CD4-positive, CD25-positive, alpha-beta regulatory T cell (primary cell): ENCODE results near the gene ATG4A. TPM values are rescaled to one million over a fixed set of nuclear protein-coding genes. Genes with fewer than 3 reads are reported as not detected.
A peak's percentile ranks its signal among the peaks of the same experiment; 100 is the strongest.

Experiments
- ATAC-seq, 2 donors: fragments of 150-1000 bp; cut with Tn5 transposase; one replicate each; pipeline ENCODE4 v1.10.0; 2021; ENCODE audit warnings: low read depth in 2 of 2, moderate number of reproducible peaks in 2 of 2, moderate library complexity in 1 of 2
- DNase-seq, 3 donors: peaks; one replicate each; pipeline versions ENCODE4 v3.0.0 to v3.0.0-alpha.2; 2012 to 2022; ENCODE audit warnings: mixed read lengths in 1 of 3
- H3K27ac ChIP-seq: one replicate; pipeline ENCODE4 v1.7.0; 2013; ENCODE audit warnings: mild to moderate bottlenecking, low read length; ENCODE audit not compliant: insufficient read depth, poor library complexity, severe bottlenecking
- H3K27me3 ChIP-seq: one replicate; pipeline ENCODE4 v1.7.0; 2013; ENCODE audit warnings: low read length; ENCODE audit not compliant: control insufficient read depth, insufficient read depth
- H3K36me3 ChIP-seq: one replicate; pipeline ENCODE4 v1.7.0; 2013; ENCODE audit warnings: mild to moderate bottlenecking, low read length, moderate library complexity; ENCODE audit not compliant: control insufficient read depth, insufficient read depth
- H3K4me1 ChIP-seq: 2 replicates; pipeline ENCODE4 v1.7.0; 2013; ENCODE audit warnings: mild to moderate bottlenecking, low read length; ENCODE audit not compliant: insufficient read depth, control insufficient read depth, poor library complexity, severe bottlenecking
- H3K4me3 ChIP-seq: one replicate; pipeline ENCODE4 v1.7.0; 2013; ENCODE audit warnings: low read depth, mild to moderate bottlenecking, low read length, moderate library complexity
- H3K9me3 ChIP-seq, 2 experiments: 1 replicate in 1 of 2; 2 replicates in 1 of 2; pipeline ENCODE4 v1.7.0; 2013; ENCODE audit warnings: low read length in 2 of 2, mild to moderate bottlenecking in 1 of 2, moderate library complexity in 1 of 2; ENCODE audit not compliant: control insufficient read depth in 2 of 2
- H3K27ac Mint-ChIP-seq, 3 donors: one replicate each; pipeline ENCODE4 v1.8.0; 2020 to 2022; ENCODE audit warnings: mild to moderate bottlenecking in 3 of 3, mixed read lengths in 3 of 3, moderate library complexity in 2 of 3
- H3K27me3 Mint-ChIP-seq: one replicate; pipeline ENCODE4 v1.8.0; 2022; ENCODE audit warnings: mild to moderate bottlenecking, mixed read lengths
- H3K36me3 Mint-ChIP-seq: one replicate; pipeline ENCODE4 v1.8.0; 2020; ENCODE audit warnings: mixed read lengths
- H3K4me1 Mint-ChIP-seq, 4 donors: one replicate each; pipeline ENCODE4 v1.8.0; 2020 to 2022; ENCODE audit warnings: mixed read lengths in 4 of 4, mild to moderate bottlenecking in 1 of 4
- H3K4me3 Mint-ChIP-seq, 4 donors: one replicate each; pipeline ENCODE4 v1.8.0; 2020 to 2022; ENCODE audit warnings: mild to moderate bottlenecking in 4 of 4, mixed read lengths in 4 of 4, moderate library complexity in 3 of 4
- H3K9me3 Mint-ChIP-seq, 7 donors: one replicate each; pipeline ENCODE4 v1.8.0; 2020 to 2022; ENCODE audit warnings: mixed read lengths in 7 of 7, mild to moderate bottlenecking in 3 of 7, moderate library complexity in 2 of 7
- polyA plus RNA-seq, 4 donors: library from polyadenylated mRNA; unstranded; fragments of 300-500 nt; fragmentation: Illumina TruSeq; gene quantifications; one replicate each; pipeline ENCODE4 v1.2.3, GENCODE V29; 2021
- total RNA-seq: library from RNA; stranded (reverse); gene quantifications from one replicate; pipeline ENCODE4 v1.2.3, GENCODE V29; 2022

ATG4A gene
- total and polyA plus RNA-seq, 5 donors from 2014 or later: 10.4 to 21.8 (median 17.8) TPM

DNA sequence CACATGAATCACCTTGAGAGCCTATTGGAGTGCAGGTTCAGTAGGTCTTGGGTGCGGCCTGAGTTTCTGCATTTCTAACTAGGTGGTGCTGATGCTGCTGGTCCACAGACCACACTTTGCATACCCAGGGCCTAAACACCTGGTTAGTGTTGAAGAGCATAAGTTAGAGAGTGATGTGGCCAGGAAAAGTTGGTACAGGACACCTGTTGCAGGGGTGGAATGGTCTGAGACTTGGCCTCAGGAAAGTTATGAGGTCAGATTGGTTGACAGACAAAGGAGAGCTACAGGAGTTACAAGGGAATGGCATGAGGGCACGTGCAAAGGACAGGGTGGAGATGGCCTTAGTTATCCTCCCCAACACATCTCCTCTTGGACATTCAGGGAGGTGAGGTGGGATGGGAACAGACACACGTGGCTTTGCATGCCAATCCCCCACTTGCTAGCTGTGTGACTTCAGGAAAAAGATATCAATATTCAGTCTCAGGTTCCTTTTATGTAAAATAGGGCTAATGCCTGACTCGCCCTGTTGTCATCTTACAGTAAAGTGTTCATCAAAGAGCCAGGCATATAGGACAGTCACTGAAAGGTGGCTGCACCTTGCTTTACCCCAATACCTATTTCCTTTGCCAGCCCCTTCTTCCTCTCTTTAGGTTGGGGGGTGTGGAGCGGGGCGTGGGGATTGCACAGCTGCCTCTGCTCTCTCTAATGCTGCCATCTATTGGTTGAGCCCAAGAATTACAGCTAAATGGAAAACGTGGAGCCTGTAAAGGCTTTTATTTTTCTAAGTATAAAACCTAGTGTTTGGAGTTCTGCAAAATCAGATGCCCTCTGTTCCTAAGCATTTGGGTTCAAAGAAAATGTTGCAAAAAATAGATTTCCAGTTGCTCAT is 47.5 kb downstream of the ATG4A start:
- no peaks in the 10 kb centered on the region for H3K27me3 ChIP-seq
- Mint-ChIP-seq H3K4me1 (no peaks in the 10 kb centered on the region), H3K27ac (no peak overlapping the region), H3K4me3 (no peak overlapping the region), H3K27me3 (no peaks in the 10 kb centered on the region), H3K36me3 (peaks cover 11% of the 10 kb centered on the region), H3K9me3 (peaks cover 0 to 2% (median 0%) of the 10 kb centered on the region in 7 donors)
- H3K4me1 ChIP-seq: no peaks in the 10 kb centered on the region
- H3K27ac ChIP-seq: no peak overlapping the region
- H3K4me3 ChIP-seq: no peak overlapping the region
- H3K36me3 ChIP-seq: peaks cover 31% of the 10 kb centered on the region
- DNase-seq (peak in 1 of 3 donors; percentile 19), ATAC-seq (no peak)
- no peaks in the 10 kb centered on the region for H3K9me3 ChIP-seq

DNA sequence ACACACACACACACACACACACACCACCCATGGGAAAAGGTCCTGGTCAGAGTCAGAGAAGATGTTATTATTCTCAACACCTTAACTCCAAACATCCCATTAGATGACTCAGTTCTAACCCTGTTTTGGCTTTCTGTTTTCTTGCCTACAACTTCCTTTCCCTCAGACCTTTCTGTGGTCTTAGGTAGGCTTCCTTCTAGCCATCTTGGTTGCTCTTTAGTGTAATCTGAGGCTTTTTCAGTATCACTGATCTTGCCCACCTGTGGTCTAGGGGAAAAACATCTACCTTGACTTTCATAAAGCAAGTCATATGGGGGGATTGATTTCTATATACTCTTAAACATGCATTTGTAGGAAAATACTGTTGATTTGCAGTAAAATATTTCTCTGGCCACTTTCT is 56.9 kb downstream of the ATG4A start:
- Histone ChIP-seq H3K36me3 (peaks cover 5% of the 10 kb centered on the region), H3K27ac (no peak overlapping the region), H3K9me3 (no peaks in the 10 kb centered on the region), H3K4me1 (no peaks in the 10 kb centered on the region), H3K4me3 (no peak overlapping the region), H3K27me3 (no peaks in the 10 kb centered on the region)
- H3K27ac Mint-ChIP-seq: peak overlapping the region in 1 of 3 donors; percentile 1
- DNase-seq (peak in 1 of 3 donors; percentile 17), ATAC-seq (no peak)
- no peaks in the 10 kb centered on the region for H3K9me3 Mint-ChIP-seq
- H3K36me3 Mint-ChIP-seq: peaks cover 7% of the 10 kb centered on the region
- H3K4me1 Mint-ChIP-seq: no peaks in the 10 kb centered on the region
- H3K27me3 Mint-ChIP-seq: no peaks in the 10 kb centered on the region
- no peak overlapping the region for H3K4me3 Mint-ChIP-seq

DNA sequence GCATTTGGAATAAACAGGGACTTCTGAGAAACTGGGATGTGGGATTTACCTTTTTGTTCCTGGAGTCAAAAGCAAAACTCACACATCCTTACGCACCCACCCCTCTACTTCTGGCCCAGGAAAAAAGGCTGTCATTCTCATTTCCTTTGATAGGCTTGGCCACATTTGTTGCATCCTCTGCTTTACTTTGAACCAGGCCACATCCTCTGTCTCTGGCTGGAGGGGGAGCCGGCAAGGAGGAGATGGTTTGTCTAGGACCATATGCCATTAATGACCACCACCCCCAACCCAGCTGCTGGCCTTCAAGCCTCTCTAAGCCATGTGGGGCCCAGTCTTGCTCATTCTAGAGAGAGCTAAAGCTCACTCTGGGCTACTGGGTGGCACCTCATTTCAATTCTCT is 64.5 kb downstream of the ATG4A start:
- Histone ChIP-seq H3K4me1 (no peaks in the 10 kb centered on the region), H3K9me3 (no peaks in the 10 kb centered on the region), H3K4me3 (no peak overlapping the region), H3K36me3 (peaks cover 5% of the 10 kb centered on the region), H3K27ac (no peak overlapping the region), H3K27me3 (no peaks in the 10 kb centered on the region)
- no peak overlapping the region for H3K4me3 Mint-ChIP-seq
- H3K27me3 Mint-ChIP-seq: no peaks in the 10 kb centered on the region
- H3K36me3 Mint-ChIP-seq: peaks cover 5% of the 10 kb centered on the region
- DNase-seq (no peak), ATAC-seq (no peak)
- no peak overlapping the region for H3K27ac Mint-ChIP-seq
- H3K9me3 Mint-ChIP-seq: peaks cover 0 to 2% (median 0%) of the 10 kb centered on the region in 7 donors
- H3K4me1 Mint-ChIP-seq: no peaks in the 10 kb centered on the region

DNA sequence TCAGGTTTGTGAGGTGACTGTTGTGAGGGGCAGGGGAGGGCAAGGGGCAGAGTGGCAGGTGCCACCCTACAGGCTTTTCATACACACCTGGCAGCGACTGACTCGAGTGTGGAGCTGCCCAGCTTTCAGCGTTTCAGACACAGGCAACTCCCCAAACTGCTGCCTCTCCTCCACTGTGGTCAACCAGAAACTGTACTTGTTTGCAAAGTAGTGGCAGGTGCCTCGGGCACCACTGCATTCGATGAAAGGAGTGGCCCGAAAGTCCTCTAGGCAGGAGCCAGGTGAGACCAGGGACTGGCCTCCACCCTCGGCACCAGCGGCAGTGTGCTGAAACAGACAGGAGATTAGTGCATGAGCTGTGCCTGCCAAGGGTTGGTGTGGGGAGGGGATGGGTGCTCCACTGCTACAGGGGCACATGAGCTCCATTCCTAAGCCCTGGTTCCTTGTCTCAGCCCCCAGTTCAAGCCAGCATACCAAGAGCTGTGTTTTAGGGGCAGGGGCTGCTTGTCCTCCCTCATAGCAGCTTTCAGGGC is 65.4 kb downstream of the ATG4A start:
- no peaks in the 10 kb centered on the region for H3K4me1 Mint-ChIP-seq
- Histone ChIP-seq H3K36me3 (peaks cover 5% of the 10 kb centered on the region), H3K9me3 (no peaks in the 10 kb centered on the region), H3K27me3 (no peaks in the 10 kb centered on the region), H3K4me1 (no peaks in the 10 kb centered on the region), H3K27ac (no peak overlapping the region), H3K4me3 (no peak overlapping the region)
- H3K9me3 Mint-ChIP-seq: peaks cover 0 to 2% (median 0%) of the 10 kb centered on the region in 7 donors
- no peak for DNase-seq
- H3K36me3 Mint-ChIP-seq: peaks cover 5% of the 10 kb centered on the region
- no peak for ATAC-seq
- H3K27ac Mint-ChIP-seq: peak overlapping the region in 1 of 3 donors; percentile 92
- H3K4me3 Mint-ChIP-seq: no peak overlapping the region
- no peaks in the 10 kb centered on the region for H3K27me3 Mint-ChIP-seq

DNA sequence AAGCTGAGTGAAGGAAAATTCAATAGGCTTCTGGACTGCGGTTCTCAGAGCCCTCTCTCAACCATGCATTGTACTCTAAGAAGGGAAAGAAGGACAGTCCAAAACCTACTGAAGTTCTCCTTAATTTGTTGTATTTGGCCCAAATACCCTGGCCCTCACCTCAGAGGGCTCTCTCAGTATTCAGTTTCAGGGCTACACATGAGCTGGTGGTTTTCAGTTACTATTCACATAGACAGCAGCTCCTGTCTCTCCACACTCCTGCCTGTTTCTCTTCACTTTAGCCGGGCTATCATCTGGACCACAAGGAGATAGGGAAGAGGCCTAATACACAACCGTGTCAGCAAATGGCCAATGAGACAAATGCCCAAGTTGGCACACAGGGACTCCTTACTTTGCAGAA is 66.0 kb downstream of the ATG4A start:
- ATAC-seq (no peak), DNase-seq (no peak)
- Histone ChIP-seq H3K27ac (no peak overlapping the region), H3K4me1 (no peaks in the 10 kb centered on the region), H3K36me3 (peaks cover 5% of the 10 kb centered on the region), H3K4me3 (no peak overlapping the region), H3K9me3 (no peaks in the 10 kb centered on the region), H3K27me3 (no peaks in the 10 kb centered on the region)
- H3K9me3 Mint-ChIP-seq: peaks cover 0 to 2% (median 0%) of the 10 kb centered on the region in 7 donors
- H3K27me3 Mint-ChIP-seq: no peaks in the 10 kb centered on the region
- no peaks in the 10 kb centered on the region for H3K4me1 Mint-ChIP-seq
- no peak overlapping the region for H3K4me3 Mint-ChIP-seq
- H3K36me3 Mint-ChIP-seq: peaks cover 5% of the 10 kb centered on the region
- H3K27ac Mint-ChIP-seq: no peak overlapping the region

DNA sequence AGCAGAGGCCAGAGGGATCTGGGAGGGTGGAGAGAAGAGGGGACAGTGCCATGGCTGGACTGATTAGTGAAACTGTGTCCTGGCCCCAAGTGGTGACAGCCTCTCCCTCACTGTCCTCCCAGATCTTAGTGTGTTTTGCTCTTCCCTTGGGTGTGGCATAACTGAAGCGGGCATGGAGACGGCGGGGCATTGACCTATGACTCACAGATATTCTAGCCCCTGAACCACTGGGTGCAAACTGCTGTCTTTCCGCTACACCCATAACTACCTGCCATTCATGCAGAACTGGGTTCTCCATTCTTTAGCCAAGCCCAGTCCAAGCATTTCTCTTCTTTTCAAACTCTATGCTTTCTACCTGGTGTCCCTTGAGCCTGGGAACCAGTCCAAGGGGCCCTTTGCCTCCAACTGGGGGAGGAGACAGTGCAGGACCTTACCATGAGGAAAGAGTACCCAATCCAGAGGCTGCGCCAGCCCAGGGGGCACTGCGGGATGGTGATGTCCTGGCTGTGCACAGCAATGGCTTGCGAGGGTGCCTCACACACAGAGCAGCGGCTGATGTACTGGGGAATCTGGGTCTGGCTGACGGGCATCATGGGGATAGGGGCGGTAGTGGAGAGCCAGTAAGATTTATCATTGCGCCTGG is 67.6 kb downstream of the ATG4A start:
- H3K27ac Mint-ChIP-seq: no peak overlapping the region
- H3K36me3 ChIP-seq: no peaks in the 10 kb centered on the region
- H3K4me1 Mint-ChIP-seq: no peaks in the 10 kb centered on the region
- H3K27me3 ChIP-seq: no peaks in the 10 kb centered on the region
- no peak overlapping the region for H3K4me3 Mint-ChIP-seq
- no peak overlapping the region for H3K4me3 ChIP-seq
- H3K4me1 ChIP-seq: no peaks in the 10 kb centered on the region
- H3K9me3 Mint-ChIP-seq: peaks cover 0 to 2% (median 0%) of the 10 kb centered on the region in 7 donors
- DNase-seq (no peak), ATAC-seq (no peak)
- peaks cover 5% of the 10 kb centered on the region for H3K36me3 Mint-ChIP-seq
- H3K27me3 Mint-ChIP-seq: no peaks in the 10 kb centered on the region
- H3K27ac ChIP-seq: no peak overlapping the region
- H3K9me3 ChIP-seq: no peaks in the 10 kb centered on the region

DNA sequence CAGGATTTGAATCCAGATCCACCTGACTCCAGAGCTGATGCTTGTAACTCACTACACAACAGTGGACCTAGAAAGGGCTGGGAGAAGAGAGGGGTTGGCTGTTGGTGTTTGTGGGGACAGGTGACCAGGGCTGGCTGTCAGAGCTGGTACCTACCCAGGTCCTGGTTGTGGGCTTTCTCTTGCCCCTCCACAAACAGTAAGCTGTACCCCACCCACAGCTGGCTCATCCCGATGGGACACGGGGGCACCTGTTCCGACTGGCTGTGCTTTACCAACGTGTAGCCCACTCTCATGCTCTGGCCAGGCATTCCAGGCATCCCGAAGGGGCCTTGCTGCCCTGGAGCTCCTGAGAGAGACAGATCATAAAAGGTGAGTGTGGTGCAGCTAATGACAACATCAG is 68.7 kb downstream of the ATG4A start:
- Mint-ChIP-seq H3K9me3 (peaks cover 0 to 2% (median 0%) of the 10 kb centered on the region in 7 donors), H3K27me3 (no peaks in the 10 kb centered on the region), H3K4me3 (no peak overlapping the region), H3K36me3 (peaks cover 5% of the 10 kb centered on the region), H3K27ac (no peak overlapping the region), H3K4me1 (no peaks in the 10 kb centered on the region)
- no peak for ATAC-seq
- DNase-seq: no peak
- no peak overlapping the region for H3K4me3 ChIP-seq
- no peaks in the 10 kb centered on the region for H3K36me3 ChIP-seq
- H3K4me1 ChIP-seq: no peaks in the 10 kb centered on the region
- H3K27me3 ChIP-seq: no peaks in the 10 kb centered on the region
- no peak overlapping the region for H3K27ac ChIP-seq
- H3K9me3 ChIP-seq: no peaks in the 10 kb centered on the region
